H9 (cell line): ENCODE results near the gene CACNA2D4. TPM values are rescaled to one million over a fixed set of nuclear protein-coding genes. Genes with fewer than 3 reads are reported as not detected.
A peak's percentile ranks its signal among the peaks of the same experiment; 100 is the strongest.

Experiments used
- DNase-seq: peaks from one replicate; pipeline ENCODE4 v3.0.0-alpha.2; 2017
- H2AFZ ChIP-seq: one replicate; pipeline ENCODE4 v1.6.1; 2013; ENCODE audit warnings: mild to moderate bottlenecking, low read length, control low read depth, moderate library complexity
- H2AK5ac ChIP-seq: 2 replicates; pipeline ENCODE4 v1.6.1; 2013; ENCODE audit warnings: low read length, control low read depth, mixed read lengths; ENCODE audit not compliant: insufficient read length
- H2BK120ac ChIP-seq: one replicate; pipeline ENCODE4 v1.6.1; 2013; ENCODE audit warnings: low read depth, mild to moderate bottlenecking, low read length, control low read depth, inconsistent platforms; ENCODE audit not compliant: poor library complexity, severe bottlenecking
- H2BK12ac ChIP-seq: 2 replicates; pipeline ENCODE4 v1.6.1; 2013; ENCODE audit warnings: low read length, control low read depth, mixed read lengths, low read depth; ENCODE audit not compliant: insufficient read length
- H2BK15ac ChIP-seq: 2 replicates; pipeline ENCODE4 v1.6.1; 2013; ENCODE audit warnings: low read depth, low read length, control low read depth
- H2BK20ac ChIP-seq: one replicate; pipeline ENCODE4 v1.6.1; 2013; ENCODE audit warnings: low read depth, mild to moderate bottlenecking, low read length, control low read depth, inconsistent platforms; ENCODE audit not compliant: poor library complexity, severe bottlenecking
- H2BK5ac ChIP-seq: 2 replicates; pipeline ENCODE4 v1.6.1; 2013; ENCODE audit warnings: low read length, control low read depth, mixed read lengths; ENCODE audit not compliant: insufficient read length
- H3K14ac ChIP-seq: 2 replicates; pipeline ENCODE4 v1.6.1; 2013; ENCODE audit warnings: low read length, control low read depth; ENCODE audit not compliant: insufficient read depth
- H3K18ac ChIP-seq: 2 replicates; pipeline ENCODE4 v1.6.1; 2013; ENCODE audit warnings: low read depth, mild to moderate bottlenecking, mixed read lengths, low read length, control low read depth; ENCODE audit not compliant: insufficient read length
- H3K23ac ChIP-seq: 2 replicates; pipeline ENCODE4 v1.6.1; 2013; ENCODE audit warnings: low read length, control low read depth, mixed read lengths, low read depth; ENCODE audit not compliant: insufficient read length
- H3K23me2 ChIP-seq: 2 replicates; pipeline ENCODE4 v1.6.1; 2013; ENCODE audit warnings: low read depth, mild to moderate bottlenecking, mixed read lengths, low read length, control low read depth; ENCODE audit not compliant: insufficient read length, poor library complexity, severe bottlenecking
- H3K27ac ChIP-seq: 2 replicates; pipeline ENCODE4 v1.5.1; 2013; ENCODE audit warnings: low read length, control low read depth, mixed read lengths, low read depth; ENCODE audit not compliant: insufficient read length
- H3K27me3 ChIP-seq: 2 replicates; pipeline ENCODE4 v1.6.1; 2013; ENCODE audit warnings: low read length, control low read depth, inconsistent platforms; ENCODE audit not compliant: insufficient read depth
- H3K4ac ChIP-seq: 2 replicates; pipeline ENCODE4 v1.6.1; 2013; ENCODE audit warnings: low read depth, mild to moderate bottlenecking, control low read depth, inconsistent platforms, low read length, moderate library complexity
- H3K4me1 ChIP-seq: 2 replicates; pipeline ENCODE4 v1.6.1; 2013; ENCODE audit warnings: low read length, control low read depth, inconsistent platforms; ENCODE audit not compliant: insufficient read depth
- H3K4me2 ChIP-seq: 2 replicates; pipeline ENCODE4 v1.6.1; 2013; ENCODE audit warnings: low read length, control low read depth, mixed read lengths; ENCODE audit not compliant: insufficient read length, insufficient read depth
- H3K56ac ChIP-seq: 2 replicates; pipeline ENCODE4 v1.6.1; 2013; ENCODE audit warnings: low read depth, mild to moderate bottlenecking, mixed read lengths, low read length, control low read depth; ENCODE audit not compliant: insufficient read length
- H3K79me1 ChIP-seq: 2 replicates; pipeline ENCODE4 v1.6.1; 2013; ENCODE audit warnings: low read depth, mild to moderate bottlenecking, moderate library complexity, low read length, control low read depth, inconsistent platforms; ENCODE audit not compliant: insufficient read depth, poor library complexity, severe bottlenecking
- H3K79me2 ChIP-seq: 2 replicates; pipeline ENCODE4 v1.6.1; 2013; ENCODE audit warnings: low read length, control low read depth, inconsistent platforms; ENCODE audit not compliant: insufficient read depth
- H3K9ac ChIP-seq: 2 replicates; pipeline ENCODE4 v1.6.1; 2013; ENCODE audit warnings: low read length, control low read depth, mixed read lengths; ENCODE audit not compliant: insufficient read length; ENCODE audit errors: extremely low read depth
- H3K9me3 ChIP-seq: one replicate; pipeline ENCODE4 v1.6.1; 2013; ENCODE audit warnings: low read depth, low read length, inconsistent platforms; ENCODE audit not compliant: control insufficient read depth
- H3T11ph ChIP-seq: one replicate; pipeline ENCODE4 v1.6.1; 2013; ENCODE audit warnings: mild to moderate bottlenecking, low read length, control low read depth, inconsistent platforms
- H4K20me1 ChIP-seq: one replicate; pipeline ENCODE4 v1.6.1; 2013; ENCODE audit not compliant: control insufficient read depth, insufficient read length, insufficient read depth
- H4K5ac ChIP-seq: 2 replicates; pipeline ENCODE4 v1.6.1; 2013; ENCODE audit warnings: low read depth, mild to moderate bottlenecking, mixed read lengths, low read length, control low read depth; ENCODE audit not compliant: insufficient read length
- H4K8ac ChIP-seq: replicated peaks from 2 replicates; pipeline ENCODE4 v1.6.1; 2013; ENCODE audit warnings: low read length, control low read depth, mixed read lengths, low read depth; ENCODE audit not compliant: insufficient read length
- H4K91ac ChIP-seq: 2 replicates; pipeline ENCODE4 v1.6.1; 2013; ENCODE audit warnings: low read depth, mild to moderate bottlenecking, moderate library complexity, mixed read lengths, low read length, control low read depth; ENCODE audit not compliant: insufficient read length
- H3K27ac Mint-ChIP-seq, 3 experiments: 2 replicates in 2 of 3; 3 replicates in 1 of 3; pipeline ENCODE4 v1.8.0; 2020 to 2021; ENCODE audit warnings: mixed read lengths in 3 of 3, mild to moderate bottlenecking in 1 of 3, moderate library complexity in 1 of 3
- H3K27me3 Mint-ChIP-seq: 2 replicates; pipeline ENCODE4 v1.8.0; 2021; ENCODE audit warnings: low read depth, mild to moderate bottlenecking, moderate library complexity, mixed read lengths
- H3K36me3 Mint-ChIP-seq, 3 experiments: 2 replicates in 2 of 3; 3 replicates in 1 of 3; pipeline ENCODE4 v1.8.0; 2020 to 2021; ENCODE audit warnings: low read depth in 3 of 3, mixed read lengths in 3 of 3; ENCODE audit not compliant: insufficient read depth in 1 of 3
- H3K4me1 Mint-ChIP-seq, 2 experiments: 2 replicates each; pipeline ENCODE4 v1.8.0; 2020; ENCODE audit warnings: mixed read lengths in 2 of 2
- H3K4me3 Mint-ChIP-seq, 2 experiments: 2 replicates in 1 of 2; 3 replicates in 1 of 2; pipeline ENCODE4 v1.8.0; 2020 to 2021; ENCODE audit warnings: mild to moderate bottlenecking in 2 of 2, mixed read lengths in 2 of 2, moderate library complexity in 1 of 2
- H3K9me3 Mint-ChIP-seq, 2 experiments: 2 replicates in 1 of 2; 3 replicates in 1 of 2; pipeline ENCODE4 v1.8.0; 2020; ENCODE audit warnings: mild to moderate bottlenecking in 2 of 2, mixed read lengths in 2 of 2, moderate library complexity in 1 of 2
- WGBS: extraction: QIAGEN DNeasy Blood & Tissue Kit; methylation state at CpG from one replicate; pipeline ENCODE4 v1.1.7; 2013; ENCODE audit warnings: missing lambda C conversion rate, low lambda C conversion rate, mixed read lengths; ENCODE audit not compliant: insufficient read length; ENCODE audit errors: extremely low coverage; 5-methylcytosine and 5-hydroxymethylcytosine counted together
- total RNA-seq: library from RNA; stranded (reverse); gene quantifications from 2 replicates; pipeline ENCODE4 v1.2.1, GENCODE V29; 2021
- TF ChIP-seq, protein P1 (sequence below): fragments of 200-600 bp; sonication (generic); conservative IDR thresholded peaks from 3 replicates; pipeline ENCODE4 v1.8.0; 2021; ENCODE audit warnings: antibody characterized with exemption, mild to moderate bottlenecking

CACNA2D4 gene
- total RNA-seq, 1 experiment from 2014 or later = 0.79 TPM

DNA sequence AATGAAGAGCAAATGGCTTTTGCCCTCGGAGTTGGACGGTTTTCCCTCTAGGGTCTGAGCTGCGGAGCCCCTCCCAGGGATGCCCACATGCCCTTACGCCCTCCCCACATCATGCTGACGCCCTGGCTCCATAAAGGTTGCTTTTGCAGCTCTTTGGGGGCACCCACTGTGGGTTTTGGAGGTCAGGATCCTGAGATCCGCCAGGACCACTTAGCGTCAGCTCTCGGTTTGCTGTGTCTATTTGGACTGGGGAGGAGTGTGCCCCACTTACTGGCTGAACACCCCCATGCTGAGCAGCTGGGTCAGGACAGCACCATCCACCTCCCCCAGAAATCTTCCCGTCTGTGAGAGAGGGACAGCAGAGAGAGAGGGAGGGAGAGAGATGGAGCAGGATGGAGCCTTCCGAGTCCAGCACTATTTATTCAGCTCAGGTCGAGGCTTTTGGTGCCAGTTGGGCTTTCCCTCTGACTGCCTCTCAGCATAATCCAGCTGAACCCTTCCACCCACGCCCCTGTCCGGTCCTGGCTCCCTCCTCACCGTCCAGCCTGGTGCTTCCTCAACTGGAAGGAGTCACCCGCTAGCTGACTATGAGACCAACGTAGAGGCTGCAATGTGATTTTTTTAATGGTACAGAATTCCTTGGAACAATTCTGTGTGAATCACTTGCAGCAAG is 117.0 kb downstream of the CACNA2D4 start:
- H3K4ac ChIP-seq = no peak overlapping the region
- no peaks in the 10 kb centered on the region for H4K20me1 ChIP-seq
- H2BK120ac ChIP-seq = no peak overlapping the region
- peak; percentile 24 for DNase-seq
- Mint-ChIP-seq H3K4me3 (no peak overlapping the region), H3K4me1 (peaks cover 0 to 3% of the 10 kb centered on the region in 2 experiments; a peak in 2 of 4 replicates), H3K27ac (no peak overlapping the region), H3K9me3 (no peaks in the 10 kb centered on the region; a peak in 1 of 5 replicates), H3K36me3 (no peaks in the 10 kb centered on the region), H3K27me3 (peaks cover 4% of the 10 kb centered on the region; the same call in 1 of the 2 replicates)
- no peak overlapping the region for H3K23ac ChIP-seq
- 0 out of 2 replicates have a peak, but pooled peaks cover 2% of the 10 kb centered on the region for H3K27me3 ChIP-seq
- H2BK5ac ChIP-seq = no peak overlapping the region
- H3K14ac ChIP-seq = no peak overlapping the region
- WGBS = no CpG with 5 or more reads among the region's 16 CpGs
- no peak overlapping the region for H2AK5ac ChIP-seq
- TF ChIP-seq, protein P1, sequence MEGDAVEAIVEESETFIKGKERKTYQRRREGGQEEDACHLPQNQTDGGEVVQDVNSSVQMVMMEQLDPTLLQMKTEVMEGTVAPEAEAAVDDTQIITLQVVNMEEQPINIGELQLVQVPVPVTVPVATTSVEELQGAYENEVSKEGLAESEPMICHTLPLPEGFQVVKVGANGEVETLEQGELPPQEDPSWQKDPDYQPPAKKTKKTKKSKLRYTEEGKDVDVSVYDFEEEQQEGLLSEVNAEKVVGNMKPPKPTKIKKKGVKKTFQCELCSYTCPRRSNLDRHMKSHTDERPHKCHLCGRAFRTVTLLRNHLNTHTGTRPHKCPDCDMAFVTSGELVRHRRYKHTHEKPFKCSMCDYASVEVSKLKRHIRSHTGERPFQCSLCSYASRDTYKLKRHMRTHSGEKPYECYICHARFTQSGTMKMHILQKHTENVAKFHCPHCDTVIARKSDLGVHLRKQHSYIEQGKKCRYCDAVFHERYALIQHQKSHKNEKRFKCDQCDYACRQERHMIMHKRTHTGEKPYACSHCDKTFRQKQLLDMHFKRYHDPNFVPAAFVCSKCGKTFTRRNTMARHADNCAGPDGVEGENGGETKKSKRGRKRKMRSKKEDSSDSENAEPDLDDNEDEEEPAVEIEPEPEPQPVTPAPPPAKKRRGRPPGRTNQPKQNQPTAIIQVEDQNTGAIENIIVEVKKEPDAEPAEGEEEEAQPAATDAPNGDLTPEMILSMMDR = no peak
- no peak overlapping the region for H2BK12ac ChIP-seq
- H3K79me2 ChIP-seq = no peaks in the 10 kb centered on the region
- no peak overlapping the region for H2BK20ac ChIP-seq
- no peaks in the 10 kb centered on the region for H3K4me1 ChIP-seq
- H2BK15ac ChIP-seq = no peak overlapping the region
- H3K56ac ChIP-seq = no peak overlapping the region
- no peak overlapping the region for H3T11ph ChIP-seq
- peaks cover 4% of the 10 kb centered on the region for H3K23me2 ChIP-seq
- no peaks in the 10 kb centered on the region for H3K9me3 ChIP-seq
- H4K8ac ChIP-seq = no peak overlapping the region
- no peak overlapping the region for H4K5ac ChIP-seq
- no peak overlapping the region for H3K18ac ChIP-seq
- no peaks in the 10 kb centered on the region for H3K79me1 ChIP-seq
- no peak overlapping the region for H3K4me2 ChIP-seq
- no peak overlapping the region for H3K27ac ChIP-seq
- no peak overlapping the region for H4K91ac ChIP-seq
- H3K9ac ChIP-seq = no peak overlapping the region
- no peak overlapping the region for H2AFZ ChIP-seq
